ENCODE data around the gene CACNA2D1.
"Not testable (repeated sequence)": the region's sequence is repeated elsewhere in the genome, so short reads cannot be mapped to it uniquely, and the experiment has no call there.

Gene CACNA2D1

DNA sequence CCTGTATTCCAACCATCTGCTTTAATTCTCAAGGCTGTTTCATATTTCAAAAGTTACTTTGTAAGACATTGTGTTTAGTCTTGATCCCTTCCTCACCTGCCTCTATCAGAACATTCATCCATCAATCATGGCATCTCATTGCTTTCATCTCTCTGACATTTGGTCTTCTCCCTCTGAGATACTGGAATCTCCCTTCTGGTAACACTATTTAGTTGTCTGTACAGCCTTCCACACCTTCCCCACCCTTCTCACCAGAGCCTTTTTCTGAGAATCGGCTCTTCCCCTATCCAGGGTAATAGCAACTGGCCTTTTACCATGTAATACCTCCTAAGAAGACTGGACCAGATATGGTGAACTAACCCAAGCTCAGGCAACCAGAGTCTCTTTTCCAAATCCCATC is 10.1 kb downstream of the CACNA2D1 start:
- no peak for ATAC-seq

DNA sequence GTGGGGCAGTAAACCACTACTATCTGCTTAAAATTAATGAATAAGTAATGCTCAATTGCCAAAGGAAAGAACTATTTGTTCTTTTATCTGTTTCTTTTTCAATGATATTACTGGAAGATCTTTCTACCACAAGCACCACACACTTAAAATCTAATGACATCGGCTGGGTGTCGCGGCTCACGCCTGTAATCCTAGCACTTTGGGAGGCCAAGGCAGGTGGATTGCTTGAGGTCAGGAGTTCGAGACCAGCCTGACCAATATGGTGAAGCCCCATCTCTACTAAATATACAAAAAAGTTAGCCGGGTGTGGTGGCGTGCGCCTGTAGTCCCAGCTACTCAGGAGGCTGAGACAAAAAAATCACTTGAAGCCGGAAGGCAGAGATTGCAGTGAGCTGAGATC is 10.8 kb downstream of the CACNA2D1 start:
- ATAC-seq = not testable (repeated sequence)

DNA sequence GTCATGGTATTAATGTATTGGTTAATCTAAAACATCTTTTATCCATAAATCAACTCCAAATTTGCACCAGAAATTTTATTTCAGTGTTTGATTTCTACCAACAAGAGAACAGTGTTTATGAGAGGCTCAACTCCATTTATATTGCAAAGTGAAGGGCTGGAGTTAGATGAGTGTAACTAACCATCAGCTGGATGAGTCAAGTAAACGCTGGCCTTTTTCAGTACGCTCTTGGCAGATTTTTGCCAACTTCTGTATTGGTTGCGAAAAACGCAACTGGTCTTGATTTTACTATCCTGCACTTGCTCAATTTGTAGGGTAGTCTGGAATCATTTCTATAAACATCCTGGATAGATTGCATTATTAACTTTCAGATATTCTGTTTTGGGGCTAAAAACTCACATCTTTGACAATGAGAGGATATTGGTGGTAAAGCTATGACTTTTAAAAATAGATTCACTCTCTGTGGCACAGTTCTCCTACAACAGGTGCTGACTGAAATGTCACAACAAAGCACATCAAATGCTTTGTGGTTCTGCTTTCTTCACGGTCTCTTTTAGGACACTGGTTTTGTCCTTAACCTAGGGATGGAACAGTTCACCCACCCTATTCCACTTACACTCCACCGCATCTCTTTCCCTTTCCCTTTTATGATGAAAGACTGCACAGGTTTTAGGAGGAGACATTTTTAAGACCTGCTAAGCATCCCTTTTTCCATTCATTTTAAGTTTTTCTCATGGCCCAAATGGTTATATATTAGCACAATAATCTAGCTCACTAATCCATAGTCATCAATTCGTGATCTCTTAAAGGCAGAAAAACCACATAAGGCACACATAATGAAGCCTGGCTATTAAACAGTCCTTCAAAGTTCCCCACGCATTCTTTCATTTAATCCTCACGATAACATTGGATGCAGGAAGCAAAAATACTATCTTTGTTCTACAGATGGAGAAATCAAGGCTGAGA is 12.8 kb downstream of the CACNA2D1 start:
- ATAC-seq = no peak

DNA sequence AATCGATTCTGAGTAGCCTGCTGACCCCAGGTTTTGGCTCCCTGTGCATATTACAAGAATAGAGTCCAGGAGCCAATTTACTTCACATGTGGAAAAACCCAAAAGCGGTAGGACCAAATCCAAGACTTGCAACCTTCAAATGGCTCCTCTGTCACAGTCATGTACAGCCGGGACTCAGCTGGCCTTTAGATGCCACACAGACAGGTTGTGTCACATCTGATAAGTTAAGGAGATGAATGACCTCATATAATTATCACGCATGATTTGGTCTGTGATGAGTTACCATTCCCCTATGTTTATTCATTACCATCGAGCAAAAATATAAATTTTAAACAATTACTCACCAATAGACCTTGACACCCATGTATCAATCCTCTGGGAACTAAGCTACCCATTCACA is 14.2 kb downstream of the CACNA2D1 start:
- no peak for ATAC-seq

DNA sequence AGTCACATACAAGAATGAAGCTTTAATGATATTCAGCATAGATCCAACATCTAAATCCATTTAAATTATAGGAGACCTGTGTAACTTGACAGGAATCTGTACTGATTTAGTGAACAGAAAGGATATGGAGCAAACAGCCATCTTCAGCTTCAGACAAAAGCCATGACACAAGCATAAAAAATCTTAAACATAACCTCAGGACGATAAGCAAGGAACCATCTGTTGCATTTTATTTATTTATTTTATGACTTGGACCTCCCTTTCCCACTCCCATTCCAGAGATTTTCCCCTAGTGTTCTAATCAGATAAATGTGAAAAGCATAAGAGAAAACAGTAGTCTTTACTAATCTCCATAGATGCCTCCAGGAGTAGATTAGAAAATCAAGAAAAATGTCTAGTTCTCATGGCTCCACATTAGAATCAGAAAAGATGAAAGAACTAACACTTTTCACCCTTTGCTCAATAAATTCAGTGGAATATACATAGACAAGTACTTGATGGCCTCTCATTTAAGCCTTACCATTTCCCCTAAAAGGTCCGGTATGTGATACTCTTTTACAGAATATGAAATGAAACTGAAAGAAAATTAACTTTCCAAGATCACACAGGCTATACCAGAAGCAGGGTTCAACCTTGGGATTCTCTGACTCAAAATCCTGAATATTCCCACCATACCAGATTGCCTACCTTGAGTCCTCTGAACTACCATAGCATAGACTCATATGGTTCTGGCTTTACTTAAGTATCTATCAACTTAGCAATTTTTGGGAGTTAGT is 15.2 kb downstream of the CACNA2D1 start:
- ATAC-seq = no peak

DNA sequence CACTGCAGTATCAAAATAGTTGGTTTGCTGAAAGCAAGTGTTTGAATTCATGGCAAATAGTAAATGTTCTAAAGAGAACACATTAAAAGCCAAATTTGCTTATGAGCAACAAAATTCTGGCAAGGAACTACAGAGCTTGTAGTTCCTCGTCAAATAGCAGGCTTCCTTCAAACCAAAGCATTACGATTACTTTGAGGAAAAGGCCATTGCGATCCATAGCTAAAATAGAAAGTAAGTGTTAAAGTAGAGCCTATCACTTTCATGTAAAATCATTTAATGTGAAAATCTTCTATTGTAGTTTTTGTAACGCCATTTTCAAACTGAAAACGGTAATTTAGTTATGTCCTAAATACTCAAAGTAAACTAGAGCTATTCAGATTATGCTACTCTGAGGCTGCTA is 20.1 kb downstream of the CACNA2D1 start:
- no peak for ATAC-seq

DNA sequence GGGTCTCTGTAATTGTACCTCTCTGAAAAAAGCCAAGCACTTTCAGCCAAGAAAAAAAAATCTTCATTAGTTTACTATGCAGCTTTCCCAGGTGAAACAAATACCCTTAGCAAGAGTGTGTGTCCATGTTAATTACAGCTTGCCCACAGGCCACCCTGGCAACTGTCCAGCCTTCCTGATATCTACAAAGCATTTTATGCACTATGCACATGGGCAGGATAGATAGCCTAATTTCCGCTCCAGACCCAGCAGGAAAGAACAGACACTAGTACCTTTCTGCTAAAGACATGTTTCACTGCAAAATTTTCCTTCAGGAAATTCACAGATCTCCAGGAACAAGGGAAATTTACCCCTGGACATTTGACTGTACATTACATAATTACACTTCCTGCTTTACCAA is 24.4 kb downstream of the CACNA2D1 start:
- no peak for ATAC-seq

DNA sequence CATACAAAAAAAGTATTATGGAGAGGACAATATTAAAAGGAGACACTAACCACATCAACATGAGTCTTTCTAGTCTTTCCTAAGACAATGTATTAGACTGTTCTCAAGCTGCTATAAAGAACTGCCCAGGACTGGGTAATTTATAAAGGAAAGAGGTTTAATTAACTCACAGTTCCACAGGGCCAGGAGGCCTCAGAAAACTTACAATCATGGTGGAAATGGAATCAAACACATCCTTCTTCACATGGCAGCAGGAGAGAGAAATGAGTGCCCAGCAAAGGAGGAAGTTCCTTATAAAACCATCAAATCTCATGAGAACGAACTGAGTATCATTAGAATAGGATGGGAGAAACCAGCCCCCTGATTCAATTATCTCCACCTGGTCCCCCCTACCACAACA is 25.7 kb downstream of the CACNA2D1 start:
- ATAC-seq = no peak

DNA sequence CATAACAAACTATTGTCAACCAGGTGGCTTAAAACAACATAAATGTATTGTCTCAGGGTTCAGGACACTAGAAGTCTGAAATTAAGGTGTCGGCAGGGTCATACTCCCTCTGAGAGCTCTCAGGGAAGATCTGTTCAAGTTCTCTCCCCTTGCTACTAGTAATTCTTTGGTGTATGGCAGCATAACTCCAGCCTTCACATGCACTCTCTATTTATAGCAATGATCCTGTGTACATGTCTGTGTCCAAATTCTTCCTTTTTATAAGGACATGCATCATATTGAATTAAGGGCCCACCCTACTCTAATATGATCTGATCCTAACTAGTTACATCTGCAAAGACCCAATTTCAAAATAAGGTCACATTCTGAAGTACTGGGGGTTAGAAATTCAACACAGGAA is 27.2 kb downstream of the CACNA2D1 start:
- ATAC-seq = no peak

DNA sequence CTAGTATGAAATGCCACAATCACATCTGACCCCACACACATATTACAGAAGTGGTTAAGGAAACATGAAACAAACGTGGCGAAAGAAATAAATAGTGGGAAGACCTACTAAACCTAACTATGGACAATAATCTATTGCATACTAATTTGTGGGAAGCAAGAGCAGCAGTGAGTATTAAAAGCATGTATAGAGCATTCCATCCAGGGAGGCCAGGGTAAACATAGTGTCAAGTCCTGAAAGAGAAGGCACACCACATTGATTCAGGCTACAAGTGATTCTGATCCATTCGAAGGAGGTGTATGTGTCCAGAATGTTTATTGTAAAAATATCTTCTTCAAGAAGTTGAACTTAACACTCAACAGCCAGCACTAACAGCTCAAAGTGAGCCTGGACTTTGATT is 29.2 kb downstream of the CACNA2D1 start:
- ATAC-seq = no peak

DNA sequence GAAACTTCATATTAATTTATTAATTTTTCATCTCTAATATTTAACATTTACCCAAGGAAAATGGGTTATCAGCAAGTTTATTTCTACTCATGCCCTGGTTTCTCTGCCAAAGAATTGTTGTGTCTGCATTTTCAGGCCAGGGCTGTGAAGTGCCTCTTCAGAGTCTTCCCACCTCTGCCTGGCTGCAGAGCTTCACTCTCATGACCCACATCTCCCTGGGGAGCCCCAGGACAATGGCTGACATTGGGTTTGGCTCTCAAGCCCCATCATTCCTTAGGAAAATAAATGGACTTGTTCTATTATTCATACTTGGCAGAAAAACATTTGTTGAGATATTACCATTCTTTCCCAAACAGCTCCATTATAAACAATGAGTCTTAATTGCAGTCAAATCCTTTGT is 30.3 kb downstream of the CACNA2D1 start:
- ATAC-seq = no peak

DNA sequence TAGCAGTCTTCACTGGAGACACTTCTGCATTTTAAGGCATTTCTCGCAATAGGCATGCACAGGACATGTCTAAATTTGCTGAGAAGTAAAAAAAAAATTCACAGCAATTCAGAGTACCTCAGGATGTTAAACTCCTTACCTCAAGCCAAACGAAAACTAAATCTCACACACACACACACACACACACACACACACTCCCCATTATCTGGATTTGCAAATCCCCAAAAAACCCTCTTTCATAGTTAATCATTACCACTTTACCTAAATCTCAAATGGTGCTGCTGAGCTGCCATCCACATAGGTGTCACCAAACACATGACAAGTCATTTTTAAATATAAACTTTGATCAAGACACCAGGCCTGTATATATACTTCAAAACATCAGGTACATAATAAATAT is 31.8 kb downstream of the CACNA2D1 start:
- no peak for ATAC-seq

DNA sequence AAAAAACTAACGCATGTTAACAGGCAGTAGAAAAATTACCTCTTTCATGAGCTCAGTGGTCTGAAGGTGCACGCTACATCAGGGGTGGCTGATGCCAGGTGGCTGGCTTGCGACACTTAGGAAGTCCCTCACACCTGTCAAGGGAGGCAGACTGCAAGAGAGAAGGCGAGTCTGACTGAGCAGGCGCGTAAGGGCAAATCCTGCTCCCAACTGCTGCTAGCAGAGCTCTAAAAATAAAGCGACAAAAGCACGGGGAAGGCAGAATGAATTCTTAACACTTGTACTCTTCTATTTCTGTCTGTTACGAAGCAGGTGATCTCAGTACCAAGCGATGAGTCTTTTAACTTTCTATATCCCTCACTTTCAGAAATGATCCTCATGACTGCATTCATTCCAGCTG is 33.1 kb downstream of the CACNA2D1 start:
- ATAC-seq = no peak

DNA sequence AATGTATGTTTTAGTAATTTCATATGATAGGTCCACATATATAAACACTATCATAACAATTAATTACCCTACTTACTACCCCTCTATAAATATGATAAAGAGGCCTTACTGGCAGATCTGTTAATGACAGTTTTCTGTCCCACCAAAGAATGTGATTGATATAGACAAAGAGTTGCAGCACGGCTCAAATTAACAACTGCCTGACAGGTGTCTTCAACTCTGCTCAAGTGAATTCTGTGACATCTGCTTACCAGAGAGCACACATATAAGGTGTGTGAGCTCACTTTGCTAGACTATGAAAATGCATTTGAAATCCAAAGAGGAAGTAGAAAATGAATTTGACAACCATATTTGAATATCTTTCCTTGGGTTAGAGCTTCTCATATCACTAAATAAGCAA is 36.6 kb downstream of the CACNA2D1 start:
- no peak for ATAC-seq

DNA sequence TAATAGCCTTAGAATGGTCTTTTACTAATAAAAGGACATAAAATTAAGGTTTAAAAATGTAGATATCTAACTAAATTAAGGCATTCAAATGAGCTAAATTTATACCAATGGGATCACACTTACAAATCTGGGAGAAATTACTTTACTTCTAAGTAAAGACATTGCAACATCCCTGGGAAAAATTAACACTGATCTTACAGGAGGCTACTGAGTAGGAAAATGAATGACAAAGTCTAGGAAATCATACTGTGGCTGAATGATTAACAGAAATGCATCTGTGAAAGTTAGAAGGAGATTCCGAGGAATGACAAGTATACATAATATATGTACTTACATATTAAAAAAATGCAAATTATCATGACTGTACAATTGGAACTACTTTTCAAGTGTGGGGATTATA is 38.3 kb downstream of the CACNA2D1 start:
- ATAC-seq = no peak

DNA sequence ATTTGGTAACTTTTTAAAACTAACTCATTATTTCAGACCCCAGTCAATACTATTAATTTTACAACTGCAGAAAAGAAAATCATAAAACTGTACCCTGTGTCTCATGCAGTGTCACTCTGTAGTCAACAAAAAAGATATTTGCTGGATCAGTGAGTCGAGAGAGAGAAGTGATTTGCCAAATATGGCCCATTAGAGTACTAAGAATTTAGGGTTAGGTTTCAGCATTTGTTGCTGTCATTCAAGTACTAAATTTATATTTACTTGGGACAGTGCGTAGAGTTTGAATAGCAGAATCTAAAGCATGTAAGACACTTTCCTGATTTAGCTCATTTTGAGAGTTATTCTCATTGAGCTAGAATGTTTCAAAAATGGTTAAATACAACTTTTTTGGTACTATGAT is 38.9 kb downstream of the CACNA2D1 start:
- ATAC-seq = no peak

DNA sequence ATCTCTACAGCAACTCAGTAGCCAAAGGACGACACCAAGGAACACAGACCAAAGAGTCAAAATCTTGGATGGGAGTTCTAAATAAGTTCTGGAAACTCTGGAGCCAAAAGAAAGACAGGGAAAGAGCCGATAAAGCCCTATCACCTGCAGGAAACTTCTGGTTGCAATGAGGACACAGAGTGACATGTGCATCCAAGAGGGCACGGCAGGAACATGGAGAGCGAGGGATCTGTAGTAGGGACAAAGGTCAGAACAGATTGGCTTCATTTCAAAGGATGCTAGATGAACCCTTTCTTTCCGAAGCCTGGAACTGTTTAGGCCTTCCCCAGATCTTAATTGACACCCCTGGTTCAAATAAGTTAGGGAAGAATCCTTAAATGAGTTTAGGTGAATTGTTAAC is 39.5 kb downstream of the CACNA2D1 start:
- no peak for ATAC-seq

DNA sequence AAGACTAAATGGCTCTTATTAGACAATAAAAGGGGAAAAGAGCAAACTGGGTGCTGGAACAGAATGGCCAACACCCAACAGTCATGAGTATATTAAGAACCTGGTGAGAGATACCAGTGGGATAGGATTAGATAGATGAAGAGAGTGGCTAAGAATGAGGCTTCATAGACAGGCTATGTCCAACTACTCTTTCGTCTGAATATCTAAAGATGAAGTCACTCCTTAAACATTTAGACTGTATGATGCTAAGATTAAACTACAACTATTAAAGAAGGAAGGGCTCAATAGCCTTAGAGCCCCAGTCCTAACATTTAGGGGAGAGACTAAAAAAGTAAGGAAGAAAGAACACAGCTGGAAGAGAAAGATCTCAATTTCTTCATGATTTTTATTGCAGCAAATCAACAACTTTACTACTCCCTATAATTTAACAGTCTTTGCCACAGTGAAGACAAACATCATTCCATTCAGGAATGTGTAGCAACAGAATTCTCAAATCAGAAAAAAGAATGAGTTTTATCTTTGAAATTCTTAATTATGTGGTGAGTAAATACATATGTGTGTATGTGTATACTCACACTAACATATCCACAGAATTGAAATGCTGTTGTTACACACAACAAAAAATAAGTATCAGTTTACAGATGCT is 45.6 kb downstream of the CACNA2D1 start:
- no peak for ATAC-seq

DNA sequence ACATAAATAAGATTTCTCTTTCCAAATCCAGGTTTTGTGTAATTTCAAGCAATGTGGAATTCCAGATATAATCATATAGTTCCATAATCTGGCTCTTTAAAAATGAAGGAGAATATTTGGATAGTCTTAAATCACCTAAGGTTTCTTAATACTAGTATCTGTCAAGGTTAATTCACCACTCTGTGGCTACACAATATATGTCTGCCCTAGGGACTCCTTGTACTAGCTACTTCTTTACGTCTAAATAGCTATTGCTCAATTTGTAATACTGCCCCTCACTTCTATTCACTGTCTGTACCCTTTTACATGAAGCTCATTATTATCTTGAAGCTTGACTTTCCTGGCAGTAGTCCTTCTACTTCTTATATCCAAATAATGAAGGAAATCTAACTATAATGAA is 47.2 kb downstream of the CACNA2D1 start:
- no peak for ATAC-seq

DNA sequence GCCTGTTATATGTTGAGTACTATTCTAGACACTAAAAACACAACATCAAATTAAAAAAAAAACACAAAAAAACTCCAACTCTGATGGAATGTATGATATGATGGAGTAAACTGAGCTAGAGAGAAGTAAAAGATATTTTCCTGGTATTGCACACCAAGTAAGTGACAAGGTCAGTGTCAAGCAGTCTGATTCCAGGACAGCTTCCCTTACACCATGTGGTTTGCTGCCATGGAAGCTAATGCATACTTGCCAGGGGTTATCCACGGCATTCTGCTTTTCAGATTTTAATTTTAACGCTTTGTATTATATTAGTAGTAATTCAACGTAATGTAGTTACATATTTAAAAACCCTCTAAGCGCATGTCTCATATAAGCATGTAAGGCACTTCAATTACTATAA is 48.4 kb downstream of the CACNA2D1 start:
- no peak for ATAC-seq

DNA sequence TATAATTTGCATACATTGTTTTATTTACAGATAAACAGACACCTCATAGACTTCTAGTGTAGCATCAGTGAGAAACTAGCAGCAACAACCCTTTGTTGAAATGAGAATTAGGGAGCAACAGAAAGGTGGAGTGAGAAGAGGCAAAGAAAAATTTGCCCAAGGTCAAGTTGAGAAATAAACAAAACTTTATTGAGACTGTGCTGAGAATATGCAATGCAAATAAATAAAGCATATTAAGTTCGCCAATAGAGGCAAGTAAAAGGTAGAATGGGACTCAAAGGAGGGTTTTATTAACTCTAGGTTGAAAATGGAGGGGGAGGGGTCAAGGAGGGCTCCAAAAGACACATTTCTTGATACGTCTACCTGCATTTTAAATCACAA is 49.7 kb downstream of the CACNA2D1 start:
- ATAC-seq = no peak

DNA sequence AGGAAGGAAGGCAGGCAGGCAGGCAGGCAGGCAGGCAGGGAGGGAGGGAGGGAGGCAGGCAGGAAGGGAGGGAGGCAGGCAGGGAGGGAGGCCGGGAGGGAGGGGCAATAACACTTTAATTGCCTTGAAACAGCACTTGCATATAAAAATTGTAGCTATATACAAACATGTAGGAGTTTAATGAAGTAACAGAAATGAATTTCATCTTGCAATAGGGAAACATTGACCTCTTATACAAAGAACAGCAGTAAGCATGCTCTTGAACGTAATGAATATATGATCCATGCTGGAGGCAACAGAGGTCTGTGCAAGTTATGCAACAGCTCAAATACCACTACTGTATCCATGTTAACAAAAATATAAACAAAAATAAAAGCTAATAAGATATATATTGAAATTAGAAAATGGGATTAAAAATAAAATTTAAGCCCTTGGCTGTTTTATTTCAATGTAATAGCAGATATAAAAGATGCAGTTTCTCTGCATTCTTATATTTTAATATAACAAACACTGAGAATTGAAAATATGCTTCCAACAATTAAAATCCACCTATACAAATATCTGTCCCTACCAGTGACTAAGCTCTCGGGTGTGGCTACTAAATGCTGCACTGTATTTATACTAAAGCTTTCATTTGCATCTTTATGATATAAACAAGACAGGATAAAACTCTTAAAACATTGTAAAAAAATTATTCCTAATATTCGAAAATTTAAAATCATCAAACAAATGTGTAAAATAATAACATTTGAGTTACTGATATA is 50.3 kb downstream of the CACNA2D1 start:
- no peak for ATAC-seq

DNA sequence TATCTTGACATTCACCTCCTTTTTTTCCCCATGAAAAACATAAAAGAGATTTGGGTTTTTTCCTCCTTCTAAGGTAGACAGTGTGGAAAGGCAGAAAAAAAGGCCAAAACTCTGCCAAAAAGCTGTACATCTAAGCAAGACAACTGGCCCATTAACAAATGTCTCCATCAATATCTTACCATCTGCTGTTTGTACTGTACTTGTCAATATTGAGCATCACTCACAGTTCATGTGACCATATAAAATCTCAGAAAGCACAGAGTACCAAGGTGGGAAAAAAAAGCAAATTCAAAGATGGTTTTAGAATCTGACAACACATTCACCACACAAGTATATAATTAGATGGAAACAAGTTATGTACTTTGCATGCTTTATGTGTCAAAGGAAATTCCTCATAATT is 52.6 kb downstream of the CACNA2D1 start:
- ATAC-seq = no peak
